Amniotic stem cell (primary cell): ENCODE data around the gene ZNF487.
"Not testable (repeated sequence)": the region's sequence is repeated elsewhere in the genome, so short reads cannot be mapped to it uniquely, and the experiment has no call there.

Experiments used
- DNase-seq: peaks from one replicate; lab custom pipeline; 2025; lab: John Stamatoyannopoulos, UW

Gene ZNF487

DNA sequence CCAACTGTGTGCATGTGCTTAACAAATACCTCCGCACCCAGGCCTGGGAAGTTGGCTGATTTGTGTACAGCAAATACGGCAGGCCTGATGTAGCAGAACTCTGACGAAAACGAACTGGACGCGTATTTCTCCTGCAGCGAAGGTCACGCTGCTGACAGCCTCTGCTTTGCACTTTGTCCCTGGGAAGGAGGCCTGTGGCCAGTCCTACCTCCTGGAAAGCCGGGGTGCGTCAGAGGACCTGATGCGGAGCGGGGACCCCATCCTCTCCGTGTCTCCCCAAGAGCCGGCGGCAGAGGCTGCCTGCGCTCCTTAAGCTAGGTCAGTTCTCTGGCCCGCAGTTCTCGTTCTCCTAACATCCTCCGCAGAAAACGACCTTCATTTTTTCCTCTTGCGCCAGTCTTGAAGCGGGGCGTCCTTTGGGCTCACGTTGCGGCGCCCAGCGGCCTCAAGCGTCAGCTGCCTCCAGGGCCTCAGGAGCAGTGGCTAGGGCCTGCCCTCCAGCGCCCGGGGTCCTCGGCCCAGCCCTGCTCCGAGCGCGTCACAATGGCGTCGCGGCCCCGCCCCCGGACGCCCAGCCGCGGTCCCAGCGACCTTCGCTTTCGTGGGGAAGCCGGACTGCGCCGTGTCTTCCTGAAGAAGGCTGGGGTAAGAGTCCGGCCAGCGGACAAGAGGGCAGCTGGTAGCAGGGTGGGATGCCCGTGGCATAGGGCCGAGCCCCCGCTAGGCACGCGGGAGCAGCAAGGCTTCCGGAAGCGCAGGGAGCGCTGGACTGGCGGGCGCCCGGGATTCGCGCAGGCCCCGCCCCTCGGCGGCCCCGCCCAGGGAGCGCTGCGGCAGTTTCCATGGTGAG lies at the start of gene ZNF487:
Gene ZNF487, plus strand, starts transcription at position 821 of the 850 bp plus-strand sequence. CDS start 38,703 bp downstream, outside the sequence.
- peak; percentile 71 for DNase-seq

DNA sequence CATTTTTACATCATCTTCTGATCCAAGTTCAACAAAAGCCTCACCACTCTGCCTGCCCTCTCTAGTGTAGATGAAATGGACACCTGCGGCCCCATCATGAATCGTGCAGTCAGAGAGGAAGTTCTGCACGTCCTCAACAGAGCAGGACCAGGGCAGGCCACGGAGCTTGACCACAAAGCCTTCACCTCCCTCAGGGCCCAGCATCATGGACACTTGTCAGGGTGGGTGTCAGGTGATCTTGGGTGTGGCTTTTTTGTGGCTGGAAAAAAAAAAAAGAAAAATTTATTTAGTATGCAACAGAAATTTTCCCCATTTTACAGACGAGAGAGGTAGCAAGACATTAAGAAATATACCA lies 49.3 kb upstream of the ZNF487 start:
- no peak for DNase-seq

DNA sequence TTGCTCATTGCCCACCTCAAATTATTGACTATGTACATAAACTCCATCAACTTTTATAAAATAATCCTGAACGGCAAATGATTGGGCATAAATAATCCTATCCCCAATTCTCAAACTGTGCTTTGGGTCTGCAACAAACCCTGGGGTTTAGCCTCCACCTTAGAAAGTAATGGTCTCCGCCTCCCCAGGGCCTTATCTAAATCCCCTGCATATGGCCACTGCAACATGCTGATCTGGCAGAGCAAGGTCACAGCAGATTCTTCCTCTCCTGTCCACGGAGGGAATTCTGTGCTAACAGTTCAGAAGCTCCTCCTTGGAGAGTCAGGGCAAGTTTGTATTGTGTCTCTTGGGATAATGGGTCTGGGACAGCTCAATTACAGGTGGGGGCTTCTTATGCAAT lies 47.0 kb upstream of the ZNF487 start:
- DNase-seq = no peak

DNA sequence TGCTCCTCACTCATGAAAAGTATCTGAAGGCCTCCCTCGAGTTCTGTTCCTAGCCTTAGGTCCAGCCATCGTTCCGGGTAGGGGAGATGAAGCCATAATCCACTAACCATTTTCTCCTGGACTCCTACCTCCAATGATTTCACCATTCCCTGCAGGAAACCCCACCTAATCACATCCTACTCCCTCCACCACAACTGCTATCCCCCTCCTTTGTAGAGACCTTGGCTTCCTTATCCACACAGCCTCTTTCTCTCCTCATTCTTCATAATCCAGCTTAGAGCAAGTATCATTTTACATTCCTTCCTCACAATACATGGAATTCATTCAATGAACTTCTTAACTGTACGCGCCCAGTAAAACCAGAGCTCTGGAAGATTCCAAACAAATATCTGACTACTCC lies 46.6 kb upstream of the ZNF487 start:
- no peak for DNase-seq

DNA sequence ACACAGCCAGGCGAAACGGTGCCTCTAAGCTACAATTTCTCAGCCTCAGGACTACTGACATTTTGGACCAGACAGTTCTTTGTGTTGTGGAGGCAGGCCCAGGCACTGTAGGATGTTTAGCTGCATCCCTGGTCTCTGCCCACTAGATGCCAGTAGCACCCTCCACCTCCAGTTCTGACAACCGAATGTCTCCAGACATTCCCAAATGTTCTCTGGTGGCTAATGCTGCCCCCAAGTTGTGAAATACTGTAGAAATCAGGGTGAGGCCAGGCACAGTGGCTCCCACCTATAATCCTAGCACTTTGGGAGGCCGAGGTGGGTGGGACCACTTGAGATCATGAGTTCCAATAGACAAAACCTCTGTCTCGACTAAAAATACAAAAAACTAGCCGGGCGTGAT lies 46.2 kb upstream of the ZNF487 start:
- no peak for DNase-seq

DNA sequence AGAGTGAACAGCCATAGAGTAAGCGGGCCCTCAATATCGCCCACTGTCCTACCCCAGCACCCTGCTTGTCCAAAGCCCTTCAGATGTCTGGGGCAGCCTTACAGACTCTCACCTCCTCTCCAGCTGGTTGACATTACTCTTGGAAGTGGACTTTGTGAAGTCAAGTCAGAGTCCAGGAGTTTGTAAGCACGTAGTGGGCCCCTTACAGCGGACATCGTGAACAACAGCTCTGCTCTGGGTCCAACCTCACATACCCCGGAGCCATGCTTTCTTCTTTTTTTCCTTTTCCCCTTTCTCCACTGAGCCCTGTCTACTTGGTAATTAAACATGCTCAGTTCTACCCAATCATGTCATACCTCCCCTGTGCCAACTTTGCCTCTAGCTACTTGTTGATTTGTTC lies 45.4 kb upstream of the ZNF487 start:
- no peak for DNase-seq

DNA sequence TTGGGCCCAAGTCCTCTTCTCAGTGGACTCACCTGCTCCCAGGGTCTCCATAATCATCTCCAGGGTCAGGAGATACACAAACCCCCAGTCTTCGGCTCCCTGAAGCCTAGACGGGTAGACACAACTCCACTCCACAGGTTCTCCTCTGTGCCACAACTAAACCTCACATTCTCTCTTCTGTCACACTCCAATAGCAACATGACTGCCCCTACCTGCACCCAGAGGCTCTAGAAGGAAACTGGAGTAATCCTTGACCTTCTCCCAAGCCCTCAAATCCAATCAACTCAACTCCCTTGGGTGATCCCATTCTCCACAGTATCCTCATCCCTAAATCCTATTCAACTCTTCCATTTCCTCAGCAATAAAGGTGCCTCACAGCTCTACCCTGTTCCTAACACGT lies 44.2 kb upstream of the ZNF487 start:
- no peak for DNase-seq

DNA sequence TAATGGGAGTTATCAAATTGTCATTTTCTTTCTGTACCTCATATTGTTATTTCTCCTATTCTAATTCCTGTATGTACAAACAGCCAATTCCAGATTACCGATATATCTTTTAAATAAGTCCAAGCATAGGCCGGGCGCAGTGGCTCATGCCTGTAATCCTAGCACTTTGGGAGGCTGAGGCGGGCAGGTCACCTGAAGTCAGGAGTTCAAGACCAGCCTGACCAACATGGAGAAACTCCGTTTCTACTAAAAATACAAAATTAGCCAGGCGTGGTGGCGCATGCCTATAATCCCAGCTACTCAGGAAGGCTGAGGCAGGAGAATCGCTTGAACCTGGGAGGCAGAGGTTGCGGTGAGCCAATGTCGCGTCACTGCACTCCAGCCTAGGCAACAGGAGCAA lies 43.7 kb upstream of the ZNF487 start:
- DNase-seq = not testable (repeated sequence)

DNA sequence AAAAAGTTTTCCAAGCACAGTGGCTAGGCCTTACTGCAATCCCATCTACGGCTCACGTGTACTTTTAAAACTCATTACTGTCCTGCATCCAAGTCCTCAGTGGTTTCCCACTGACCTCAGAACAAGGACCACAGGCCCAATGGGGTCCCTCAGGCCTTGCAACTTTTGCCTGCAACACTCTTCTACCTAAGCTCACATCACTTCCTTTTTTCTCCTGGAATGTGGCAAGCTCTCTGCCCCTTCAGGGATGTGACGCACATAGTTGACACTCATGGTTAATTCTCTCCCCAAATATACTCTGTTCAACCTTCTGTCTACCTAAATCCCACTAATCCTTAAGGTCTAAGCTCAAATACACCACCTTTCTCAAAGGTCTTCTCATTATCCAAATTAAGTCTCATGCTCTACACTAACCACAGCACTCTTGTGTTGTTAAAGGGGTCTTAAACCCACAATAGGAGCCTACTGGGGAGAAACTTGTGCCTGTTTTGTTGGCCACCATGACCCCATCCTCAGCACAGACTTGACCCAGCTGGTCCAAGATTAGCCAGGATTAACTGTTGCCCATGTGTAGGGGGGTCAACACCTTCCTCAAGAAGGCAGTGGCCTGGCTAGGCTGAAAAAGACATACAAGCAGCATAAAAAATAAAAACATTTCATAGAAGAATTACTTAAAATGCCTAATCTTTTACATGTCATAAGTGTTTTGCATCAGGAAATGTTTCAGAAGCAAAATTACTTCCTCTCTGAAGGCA lies 43.1 kb upstream of the ZNF487 start:
- no peak for DNase-seq

DNA sequence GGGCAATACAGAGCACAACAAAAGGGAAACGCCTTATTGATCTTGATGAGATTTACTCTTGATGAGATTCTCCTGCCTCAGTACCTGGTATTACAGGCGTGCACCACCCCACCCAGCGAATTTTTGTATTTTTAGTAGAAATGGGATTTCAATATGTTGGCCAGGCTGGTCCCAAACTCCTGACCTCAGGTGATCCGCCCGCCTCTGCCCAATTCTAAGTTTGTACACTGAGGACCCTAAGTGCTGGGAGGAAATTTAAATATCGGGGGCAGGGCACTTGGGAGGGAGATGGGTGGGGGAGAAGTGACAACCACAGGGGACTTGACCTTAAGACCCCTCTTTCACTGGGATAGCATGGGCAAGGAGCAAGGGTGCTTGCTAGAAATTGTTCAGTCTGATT lies 42.0 kb upstream of the ZNF487 start:
- DNase-seq = no peak

DNA sequence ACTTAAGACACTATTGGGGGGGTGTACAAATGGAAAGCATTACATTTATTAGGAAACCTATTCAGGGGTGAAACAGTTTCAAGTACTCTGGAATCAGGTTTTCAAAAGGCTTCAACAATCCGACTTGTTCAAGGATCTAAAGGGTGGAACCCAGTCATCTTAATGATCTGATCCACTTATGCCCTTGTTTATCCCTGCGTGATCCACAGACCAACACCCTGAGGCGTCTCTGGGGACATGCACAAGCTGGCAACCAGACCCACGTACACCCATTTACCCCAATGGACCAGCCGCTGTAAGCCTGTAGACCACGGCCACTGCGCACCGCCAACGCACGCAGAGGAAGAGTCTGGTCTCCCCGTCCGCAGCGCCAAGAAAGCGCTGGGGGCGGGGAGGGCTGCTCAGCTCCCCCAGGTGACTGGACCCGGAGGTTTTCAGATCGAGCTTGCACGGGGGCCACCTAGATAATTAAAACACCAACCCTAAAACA lies 41.3 kb upstream of the ZNF487 start:
- DNase-seq = no peak

DNA sequence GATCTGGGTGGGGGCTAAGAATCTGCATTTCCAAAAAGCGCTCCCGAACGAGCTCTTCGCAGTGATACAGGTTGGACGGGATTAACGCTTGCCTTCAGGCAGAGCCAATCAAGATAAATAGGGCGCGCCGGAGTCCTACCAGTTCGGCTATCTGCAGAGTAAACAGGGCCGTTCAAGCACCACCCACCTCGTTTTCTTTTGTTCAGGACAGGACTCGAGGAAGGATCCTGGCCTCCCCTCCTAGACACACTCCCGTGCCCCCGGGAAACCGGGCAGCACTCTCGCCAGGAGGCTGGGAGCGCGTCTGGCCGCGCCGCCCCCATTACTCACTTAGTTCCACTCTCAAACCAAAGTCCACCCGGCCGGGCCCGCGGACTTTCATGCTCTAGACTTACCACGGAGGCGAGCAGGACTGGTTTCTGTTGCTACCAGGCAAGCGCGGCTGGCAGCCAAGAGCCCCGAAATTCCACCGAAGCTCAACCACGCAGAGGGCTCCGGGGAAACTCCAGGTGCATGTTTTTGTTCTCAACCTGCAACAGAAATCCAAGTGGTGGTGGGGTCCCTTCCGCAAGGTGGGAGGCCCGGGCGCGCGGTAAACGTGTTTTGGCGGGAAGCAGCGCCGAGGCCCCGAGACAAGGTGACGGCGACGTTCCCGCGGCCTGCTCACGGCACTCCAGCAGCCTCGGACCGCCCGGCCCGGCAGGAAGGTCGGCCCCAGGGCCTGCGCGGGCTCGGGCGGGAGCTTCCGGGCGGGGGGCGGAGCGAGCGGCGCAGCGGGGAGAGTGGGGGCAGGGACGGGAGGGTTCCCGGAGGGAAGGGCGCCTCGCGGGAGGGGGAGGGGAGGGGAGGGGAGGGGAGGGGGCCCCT lies 40.6 kb upstream of the ZNF487 start:
- DNase-seq = no peak

DNA sequence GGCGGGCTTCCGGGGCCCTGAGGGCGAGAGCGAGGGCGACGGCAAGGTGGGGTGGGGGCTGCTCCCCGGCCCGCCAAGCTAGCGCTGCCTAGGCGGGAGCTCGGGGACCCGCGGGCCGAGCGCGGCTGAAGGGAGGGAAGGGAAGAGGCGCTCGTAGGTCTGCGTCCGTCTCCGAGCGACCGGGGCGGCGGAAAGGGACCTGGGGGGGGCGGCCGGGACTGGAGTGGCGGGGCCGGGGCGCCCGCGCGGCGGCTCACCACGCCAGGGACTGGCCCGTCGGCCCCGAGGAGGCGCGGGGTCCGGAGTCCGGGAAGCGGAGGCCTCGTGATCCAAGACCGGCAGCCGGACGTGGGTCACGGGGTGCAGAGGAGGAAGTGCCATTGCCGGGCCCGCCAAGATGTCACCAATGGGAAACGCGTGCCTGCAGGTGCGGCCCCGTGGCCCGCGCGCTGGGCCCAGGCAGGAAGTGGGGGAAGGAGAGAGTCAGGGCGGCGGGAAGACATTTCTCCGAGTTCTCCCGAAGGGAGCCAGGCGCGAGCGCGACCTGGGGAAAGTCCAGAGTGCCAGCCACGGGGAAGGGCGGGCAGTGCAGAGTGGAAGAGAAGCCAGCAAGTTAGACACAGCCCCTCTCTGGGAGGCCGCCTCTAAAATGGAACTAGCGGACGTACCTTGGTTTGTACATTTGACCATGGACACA lies 39.8 kb upstream of the ZNF487 start:
- DNase-seq = peak; percentile 32

DNA sequence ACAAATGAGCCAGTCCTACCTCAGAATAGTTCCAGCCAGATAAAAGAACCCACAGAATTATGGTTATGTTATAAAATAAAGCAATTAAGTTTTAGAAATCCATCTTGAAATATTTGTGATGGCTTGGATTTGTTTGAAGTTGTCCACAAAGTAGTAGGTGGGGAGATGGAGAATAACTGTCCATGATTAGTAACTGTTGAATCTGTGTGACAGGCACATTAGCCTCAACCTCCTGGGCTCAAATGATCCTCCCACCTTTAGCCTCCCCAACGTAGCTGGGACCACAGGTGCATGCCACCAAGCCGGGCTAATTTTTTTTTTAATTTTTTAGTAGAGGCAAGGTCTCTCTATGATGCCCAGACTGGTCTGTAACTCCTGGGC lies 38.0 kb upstream of the ZNF487 start:
- DNase-seq = no peak

DNA sequence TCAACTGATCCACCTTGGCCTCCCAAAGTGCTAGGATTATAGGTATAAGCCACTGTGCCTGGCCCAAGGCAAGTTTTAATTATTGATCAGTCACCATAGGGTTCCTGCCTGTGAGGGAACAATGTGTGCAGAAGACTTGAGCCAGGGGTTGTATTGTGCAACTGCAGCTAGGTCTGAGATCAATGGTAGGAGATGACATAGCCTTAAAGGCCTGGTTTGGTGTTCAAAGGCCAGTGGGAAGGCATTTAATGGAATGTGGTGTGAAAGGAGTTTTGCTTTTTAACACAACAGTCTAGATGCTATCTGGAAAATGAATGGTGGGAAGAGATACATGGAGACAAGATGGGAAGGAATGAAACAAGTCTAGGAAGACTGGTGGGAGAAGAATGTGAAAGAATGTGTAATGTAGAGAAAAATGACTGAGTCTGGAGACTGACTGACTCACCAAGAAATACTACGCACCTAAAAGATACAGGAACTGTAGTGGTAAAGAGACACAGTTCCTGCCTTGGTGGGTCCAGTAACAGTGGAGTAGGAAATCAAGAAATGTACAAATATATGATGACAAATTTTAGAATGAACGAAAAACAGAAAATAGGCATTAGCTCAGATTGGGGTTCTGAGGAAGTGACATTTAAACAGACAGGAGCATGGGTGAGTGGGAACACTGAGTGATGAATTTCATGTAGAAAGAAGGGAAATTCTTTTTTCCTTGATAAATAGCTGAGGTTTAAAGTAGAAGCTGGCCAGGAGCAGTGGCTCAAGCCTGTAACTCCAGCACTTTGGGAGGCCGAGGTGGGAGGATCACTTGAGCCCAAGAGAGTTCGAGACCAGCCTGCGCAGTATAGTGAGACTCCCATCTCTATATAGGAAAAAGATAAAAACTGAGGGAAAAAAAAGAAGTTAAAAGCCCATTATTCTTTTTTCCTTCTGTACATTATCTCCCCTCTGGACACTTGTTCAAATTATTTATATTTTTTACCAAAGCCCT lies 37.3 kb upstream of the ZNF487 start:
- no peak for DNase-seq

DNA sequence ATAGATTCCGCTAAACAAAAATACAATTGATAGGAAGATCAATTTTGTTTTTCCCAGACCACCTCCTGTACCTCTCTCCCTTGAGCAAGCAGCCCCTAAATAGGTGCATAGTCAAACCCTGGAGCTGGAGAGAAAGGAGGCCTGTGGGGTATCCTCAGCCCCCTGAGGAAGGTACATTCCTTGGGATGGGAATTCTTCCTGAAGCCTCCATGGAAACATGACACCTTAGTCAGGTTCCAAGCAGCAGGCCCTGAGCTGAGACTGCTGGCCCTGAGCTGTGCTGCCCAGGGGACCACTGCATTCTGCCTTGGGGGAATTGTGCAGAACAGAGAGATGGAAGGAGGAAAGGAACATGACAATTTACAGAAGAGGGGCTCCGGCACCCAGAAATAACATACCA lies 35.3 kb upstream of the ZNF487 start:
- DNase-seq = no peak

DNA sequence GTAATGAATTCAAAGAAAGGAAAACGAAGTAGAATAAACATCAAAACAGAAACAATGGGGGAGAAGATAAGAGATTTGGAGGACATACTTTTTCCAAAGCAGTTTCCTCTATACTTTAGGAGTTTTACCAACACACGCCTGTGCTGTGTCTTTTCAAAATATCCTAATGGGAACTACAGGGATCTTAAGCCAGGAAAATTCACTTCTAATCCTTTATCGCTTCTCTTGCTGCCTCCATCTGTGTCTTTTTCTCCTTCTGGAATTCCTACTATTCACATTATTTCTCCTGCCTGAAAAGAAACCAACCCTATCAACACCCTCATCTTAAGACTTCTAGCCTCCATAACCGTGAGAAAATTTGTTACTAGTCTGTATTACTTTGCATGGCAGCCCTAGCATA lies 34.7 kb upstream of the ZNF487 start:
- no peak for DNase-seq

DNA sequence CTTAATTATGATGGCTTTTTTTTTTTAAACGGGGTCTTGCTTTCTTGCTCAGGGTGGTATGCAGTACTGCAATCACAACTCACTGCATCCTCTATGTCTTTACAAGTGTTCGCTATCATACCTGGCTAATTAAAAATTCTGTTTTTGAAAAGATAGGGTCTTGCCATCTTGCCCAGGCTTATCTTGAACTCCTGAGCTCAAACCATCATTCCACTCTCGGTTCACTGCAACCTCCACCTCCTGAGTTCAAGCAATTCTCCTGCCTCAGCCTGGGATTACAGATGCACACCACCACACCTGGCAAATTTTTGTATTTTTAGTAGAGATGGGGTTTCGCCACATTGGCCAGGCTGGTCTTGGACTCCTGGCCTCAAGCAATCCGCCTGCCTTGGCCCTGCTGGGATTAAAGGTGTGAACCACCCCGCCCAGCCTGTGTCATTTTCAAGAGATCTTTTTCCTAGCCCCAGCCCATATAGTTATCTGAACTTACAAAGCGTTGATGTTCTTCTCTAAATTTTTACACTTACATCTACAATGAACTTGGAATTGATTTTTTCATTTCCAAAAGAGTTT lies 33.9 kb upstream of the ZNF487 start:
- DNase-seq = no peak

DNA sequence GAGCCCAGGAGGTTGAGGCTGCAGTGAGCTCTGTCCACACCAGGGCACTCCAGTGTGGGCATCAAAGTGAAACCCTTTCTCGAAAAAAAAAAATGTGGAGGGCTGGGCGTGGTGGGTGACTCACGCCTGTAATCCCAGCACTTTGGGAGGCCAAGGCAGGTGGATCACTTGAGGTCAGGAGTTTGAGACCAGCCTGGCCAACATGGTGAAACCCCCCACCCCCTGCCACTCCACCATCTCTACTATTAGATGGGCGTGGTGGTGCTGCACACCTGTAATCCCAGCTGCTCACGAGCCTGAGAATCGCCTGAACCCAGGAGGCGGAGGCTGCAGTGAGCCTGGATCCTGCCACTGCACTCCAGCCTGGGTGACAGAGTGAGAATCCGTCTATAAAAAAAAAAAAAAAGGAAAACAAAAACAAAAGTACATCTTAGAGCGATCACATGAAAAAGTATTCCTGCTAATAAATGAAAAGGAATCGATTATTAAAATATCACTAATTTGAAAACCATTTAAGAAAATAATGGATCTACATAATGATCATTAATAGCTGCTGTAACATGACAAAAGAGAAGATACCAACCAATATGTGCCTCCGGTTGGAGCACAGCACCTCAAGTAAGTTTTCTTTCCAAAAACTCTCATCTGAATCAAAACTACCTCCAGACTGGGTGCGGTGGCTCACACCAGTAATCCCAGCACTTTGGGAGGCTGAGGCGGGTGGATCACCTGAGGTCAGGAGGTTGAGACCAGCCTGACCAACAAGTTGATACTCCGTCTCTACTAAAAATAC lies 32.8 kb upstream of the ZNF487 start:
- no peak for DNase-seq
